GM12878 (cell line): Measurements from ENCODE around the gene KIF5C. TPM values are rescaled to one million over a fixed set of nuclear protein-coding genes. Genes with fewer than 3 reads are reported as not detected.

Experiments used
- ATAC-seq: fragments of 200-7000 bp; cut with Tn5 transposase; 3 replicates; pipeline ENCODE4 v1.9.1; 2020; ENCODE audit warnings: mild to moderate bottlenecking, moderate library complexity
- BruUV-seq: library from RNA; stranded (reverse); fragments of 400-500 nt; replicated peaks from 2 replicates; lab custom pipeline; 2021; lab: Mats Ljungman, UMichigan
- CTCF ChIA-PET: fragments of 300-600 bp; sonication (Branson Sonifier 250); formaldehyde crosslinking; extraction: SDS; loops from one replicate; lab custom pipeline; 2021; ENCODE audit warnings: inconsistent platforms; lab: Yijun Ruan, JAX
- POLR2A ChIA-PET: fragments of 350-600 bp; formaldehyde crosslinking; extraction: SDS; loops from one replicate; lab custom pipeline; 2021; ENCODE audit warnings: inconsistent platforms; lab: Charles Lee
- RAD21 ChIA-PET: fragments of 300-600 bp; sonication (Branson Sonifier 250); formaldehyde crosslinking; loops from one replicate; lab custom pipeline; 2023; ENCODE audit warnings: antibody characterized with exemption; ENCODE audit not compliant: unreplicated experiment; lab: Charles Lee
- SMC1A ChIA-PET: fragments of 300-600 bp; sonication (Branson Sonifier 250); formaldehyde crosslinking; loops from one replicate; lab custom pipeline; 2023; ENCODE audit not compliant: unreplicated experiment, uncharacterized antibody; lab: Charles Lee
- DNase-seq: peaks from one replicate; pipeline ENCODE4 v3.0.0-alpha.2; 2011; ENCODE audit warnings: low read depth, low spot score
- FAIRE-seq: peaks from 3 replicates; lab custom pipeline; 2011; peaks lifted over from hg19 to GRCh38; lab: Jason Lieb, UNC
- H2AFZ ChIP-seq: 2 replicates; pipeline ENCODE4 v1.6.0; 2011; ENCODE audit warnings: low read depth, low read length, control low read depth; ENCODE audit not compliant: control insufficient read depth
- H3K27ac ChIP-seq: 2 replicates; pipeline ENCODE4 v1.5.1; 2011; ENCODE audit warnings: control low read depth; ENCODE audit not compliant: control insufficient read depth, insufficient read depth
- H3K27me3 ChIP-seq, 2 experiments: replicated peaks in 1 of 2; 2 replicates each; pipeline versions ENCODE4 v1.6.0 to v1.6.1; 2011; ENCODE audit warnings: low read length in 1 of 2; ENCODE audit not compliant: control insufficient read depth in 2 of 2, insufficient read depth in 2 of 2
- H3K36me3 ChIP-seq, 2 experiments: 2 replicates each; pipeline ENCODE4 v1.5.1; 2011; ENCODE audit warnings: low read length in 1 of 2; ENCODE audit not compliant: control insufficient read depth in 2 of 2, insufficient read depth in 2 of 2
- H3K4me1 ChIP-seq: 2 replicates; pipeline ENCODE4 v1.6.1; 2011; ENCODE audit warnings: mild to moderate bottlenecking, low read length, moderate library complexity, mixed read lengths; ENCODE audit not compliant: control insufficient read depth, insufficient read depth
- H3K4me2 ChIP-seq: 2 replicates; pipeline ENCODE4 v1.6.0; 2011; ENCODE audit warnings: control low read depth; ENCODE audit not compliant: control insufficient read depth, insufficient read depth
- H3K4me3 ChIP-seq: fragments of 200-600 bp; sonication (generic); 2 replicates; pipeline ENCODE4 v1.5.1; 2016
- H3K79me2 ChIP-seq: 2 replicates; pipeline ENCODE4 v1.6.0; 2011; ENCODE audit warnings: low read length; ENCODE audit not compliant: control insufficient read depth, insufficient read depth
- H3K9ac ChIP-seq: 2 replicates; pipeline ENCODE4 v1.8.0; 2011; ENCODE audit warnings: low read length, control low read depth, mixed read lengths; ENCODE audit not compliant: control insufficient read depth, insufficient read depth
- H3K9me3 ChIP-seq: replicated peaks from 3 replicates; pipeline ENCODE4 v1.5.1; 2011; ENCODE audit warnings: mild to moderate bottlenecking, low read length; ENCODE audit not compliant: control insufficient read depth, insufficient read depth
- H4K20me1 ChIP-seq: 2 replicates; pipeline ENCODE4 v1.6.0; 2011; ENCODE audit not compliant: control insufficient read depth, insufficient read depth
- BRCA1 ChIP-seq: IDR thresholded peaks from 2 replicates; pipeline ENCODE4 v1.6.1; 2011; ENCODE audit warnings: low read depth, low read length, improper control_type of control experiment
- CHD2 ChIP-seq: IDR thresholded peaks from 2 replicates; pipeline ENCODE4 v1.6.1; 2011; ENCODE audit warnings: low read depth, low read length, improper control_type of control experiment, borderline replicate concordance
- FOS ChIP-seq: IDR thresholded peaks from 3 replicates; pipeline ENCODE4 v1.6.1; 2011; ENCODE audit warnings: borderline replicate concordance; ENCODE audit not compliant: insufficient read length; ENCODE audit errors: extremely low read depth
- FOXK2 ChIP-seq: fragments of 450-650 bp; IDR thresholded peaks from 2 replicates; pipeline ENCODE4 v1.6.1; 2017; ENCODE audit warnings: mild to moderate bottlenecking, moderate library complexity
- HDAC6 ChIP-seq: fragments of 200-600 bp; sonication (generic); IDR thresholded peaks from one replicate; pipeline ENCODE4 v1.8.0; 2017; ENCODE audit warnings: antibody characterized with exemption; ENCODE audit not compliant: unreplicated experiment
- SIX5 ChIP-seq: IDR thresholded peaks from 2 replicates; pipeline ENCODE4 v1.6.1; 2011; ENCODE audit warnings: mild to moderate bottlenecking, low read depth, low read length, moderate library complexity; ENCODE audit not compliant: severe bottlenecking
- SMARCA5 ChIP-seq: fragments of 450-650 bp; IDR thresholded peaks from 2 replicates; pipeline ENCODE4 v1.6.1; 2017; ENCODE audit warnings: mild to moderate bottlenecking
- ZNF24 ChIP-seq: fragments of 450-650 bp; IDR thresholded peaks from 2 replicates; pipeline ENCODE4 v1.6.1; 2017; ENCODE audit warnings: antibody characterized with exemption, mild to moderate bottlenecking
- ZNF687 ChIP-seq: fragments of 450-650 bp; IDR thresholded peaks from 2 replicates; pipeline ENCODE4 v1.6.1; 2017; ENCODE audit warnings: mild to moderate bottlenecking, moderate library complexity
- ZZZ3 ChIP-seq: IDR thresholded peaks from 2 replicates; pipeline ENCODE4 v1.6.1; 2011; ENCODE audit warnings: low read depth; ENCODE audit not compliant: control insufficient read depth, insufficient read length
- WGBS: methylation state at CpG from one replicate; pipeline ENCODE4 v1.1.6; 2016; ENCODE audit warnings: low lambda C conversion rate; ENCODE audit not compliant: insufficient replicate concordance, insufficient coverage; ENCODE audit errors: missing lambda C conversion rate; 5-methylcytosine and 5-hydroxymethylcytosine counted together
- in situ Hi-C: fragments of 300-500 bp; cut with MboI; formaldehyde crosslinking; loops from 9 replicates; pipeline ENCODE4 v1.14.3; 2018; ENCODE audit warnings: mixed read lengths
- intact Hi-C: fragments of 100-400 bp; cut with micrococcal nuclease; formaldehyde crosslinking; loops from one replicate; pipeline ENCODE4 v1.14.2; 2022; ENCODE audit not compliant: unreplicated experiment
- polyA plus RNA-seq, 11 experiments: library from polyadenylated mRNA; depleted of rRNA in 4 of 11; unstranded in 6 of 11; stranded (reverse) in 5 of 11; fragments of >200 nt; fragmentation: Nextera tagmentation in 4 of 11; fragmentation: Illumina TruSeq in 1 of 11; extraction: Ambion mirVana in 4 of 11; extraction: Trizol in 1 of 11; gene quantifications; 1 replicate in 1 of 11; 2 replicates in 10 of 11; pipeline versions ENCODE4 v1.2.1 to v1.2.3, GENCODE V29; 2011 to 2016; ENCODE audit warnings: inconsistent platforms in 2 of 11, missing spikeins in 2 of 11, low read depth in 1 of 11
- total RNA-seq, 4 experiments: library from RNA; depleted of rRNA in 3 of 4; stranded (reverse); fragments of >200 nt in 3 of 4; fragmentation: Illumina TruSeq in 1 of 4; extraction: Trizol in 1 of 4; gene quantifications; 2 replicates each; pipeline versions ENCODE4 v1.2.1 to v1.2.3, GENCODE V29; 2013 to 2021
- TF ChIP-seq, protein P1 (sequence below): IDR thresholded peaks from 2 replicates; pipeline ENCODE4 v1.6.1; 2012; ENCODE audit warnings: low read length, inconsistent platforms
- TF ChIP-seq, protein P2 (sequence below): IDR thresholded peaks from 2 replicates; pipeline ENCODE4 v1.6.1; 2012; ENCODE audit warnings: low read depth, low read length, improper control_type of control experiment

The KIF5C gene
- total and polyA plus RNA-seq, 10 of the 15 experiments (the other 5 are each of a cell fraction or from before 2014, with no cell fraction given) = 0.08 to 0.49 (median 0.24) TPM

GRCh38 chr2:148954536-148954935 is 79.5 kb downstream of the KIF5C start:
- Histone ChIP-seq H3K4me3 (no peak overlapping the region), H3K27me3 (no peaks in the 10 kb centered on the region), H3K36me3 (no peaks in the 10 kb centered on the region), H3K79me2 (no peaks in the 10 kb centered on the region), H3K9me3 (no peaks in the 10 kb centered on the region), H3K4me1 (no peaks in the 10 kb centered on the region), H3K27ac (no peak overlapping the region), H3K4me2 (no peak overlapping the region), H2AFZ (no peak overlapping the region), H4K20me1 (no peaks in the 10 kb centered on the region), H3K9ac (no peak overlapping the region)
- no peak for TF ChIP-seq ZNF687
- TF ChIP-seq ZZZ3 = no peak
- TF ChIP-seq ZNF24 = no peak
- no peak for TF ChIP-seq BRCA1
- no peak for TF ChIP-seq FOXK2
- no peak for TF ChIP-seq SMARCA5
- TF ChIP-seq, protein P1, sequence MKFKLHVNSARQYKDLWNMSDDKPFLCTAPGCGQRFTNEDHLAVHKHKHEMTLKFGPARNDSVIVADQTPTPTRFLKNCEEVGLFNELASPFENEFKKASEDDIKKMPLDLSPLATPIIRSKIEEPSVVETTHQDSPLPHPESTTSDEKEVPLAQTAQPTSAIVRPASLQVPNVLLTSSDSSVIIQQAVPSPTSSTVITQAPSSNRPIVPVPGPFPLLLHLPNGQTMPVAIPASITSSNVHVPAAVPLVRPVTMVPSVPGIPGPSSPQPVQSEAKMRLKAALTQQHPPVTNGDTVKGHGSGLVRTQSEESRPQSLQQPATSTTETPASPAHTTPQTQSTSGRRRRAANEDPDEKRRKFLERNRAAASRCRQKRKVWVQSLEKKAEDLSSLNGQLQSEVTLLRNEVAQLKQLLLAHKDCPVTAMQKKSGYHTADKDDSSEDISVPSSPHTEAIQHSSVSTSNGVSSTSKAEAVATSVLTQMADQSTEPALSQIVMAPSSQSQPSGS = no peak
- no peak for TF ChIP-seq CHD2
- no peak for TF ChIP-seq FOS
- TF ChIP-seq, protein P2, sequence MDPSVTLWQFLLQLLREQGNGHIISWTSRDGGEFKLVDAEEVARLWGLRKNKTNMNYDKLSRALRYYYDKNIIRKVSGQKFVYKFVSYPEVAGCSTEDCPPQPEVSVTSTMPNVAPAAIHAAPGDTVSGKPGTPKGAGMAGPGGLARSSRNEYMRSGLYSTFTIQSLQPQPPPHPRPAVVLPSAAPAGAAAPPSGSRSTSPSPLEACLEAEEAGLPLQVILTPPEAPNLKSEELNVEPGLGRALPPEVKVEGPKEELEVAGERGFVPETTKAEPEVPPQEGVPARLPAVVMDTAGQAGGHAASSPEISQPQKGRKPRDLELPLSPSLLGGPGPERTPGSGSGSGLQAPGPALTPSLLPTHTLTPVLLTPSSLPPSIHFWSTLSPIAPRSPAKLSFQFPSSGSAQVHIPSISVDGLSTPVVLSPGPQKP = no peak
- TF ChIP-seq HDAC6 = no peak
- TF ChIP-seq SIX5 = no peak
- BruUV-seq = no TSS peak
- POLR2A ChIA-PET = no interaction called here
- WGBS = 26% methylated on average over 3 of the region's 3 CpGs
- RAD21 ChIA-PET = no interaction called here
- in situ Hi-C loops = no loop called here
- DNase-seq (no peak), ATAC-seq (no peak), FAIRE-seq (no peak)
- SMC1A ChIA-PET = no interaction called here
- CTCF ChIA-PET = no interaction called here
- intact Hi-C loops = no loop called here
